Measurements from ENCODE around the gene ORAI2.
A peak's percentile ranks its signal among the peaks of the same experiment; 100 is the strongest.
"Not testable (repeated sequence)": the region's sequence is repeated elsewhere in the genome, so short reads cannot be mapped to it uniquely, and the experiment has no call there.

Gene ORAI2

GRCh38 chr7:102398543-102398942 lies 34.8 kb upstream of the ORAI2 start:
- no peak for DNase-seq
- Histone ChIP-seq H3K9me3 (ENCODE audit: control insufficient read depth, low read length) (no peaks in the 10 kb centered on the region), H3K4me3 (ENCODE audit: insufficient read depth, low read depth, low read length, poor library complexity, severe bottlenecking) (no peak overlapping the region), H3K4me1 (ENCODE audit: control insufficient read depth, insufficient read depth, low read length, poor library complexity, severe bottlenecking) (peaks cover 14% of the 10 kb centered on the region), H3K27me3 (replicated peaks; ENCODE audit: control insufficient read depth, insufficient read depth, low read length, poor library complexity, severe bottlenecking) (no peaks in the 10 kb centered on the region), H3K36me3 (ENCODE audit: control insufficient read depth, insufficient read depth, low read length) (peaks cover 37% of the 10 kb centered on the region), H3K27ac (ENCODE audit: insufficient read depth, low read length, poor library complexity, severe bottlenecking) (no peak overlapping the region)

DNA sequence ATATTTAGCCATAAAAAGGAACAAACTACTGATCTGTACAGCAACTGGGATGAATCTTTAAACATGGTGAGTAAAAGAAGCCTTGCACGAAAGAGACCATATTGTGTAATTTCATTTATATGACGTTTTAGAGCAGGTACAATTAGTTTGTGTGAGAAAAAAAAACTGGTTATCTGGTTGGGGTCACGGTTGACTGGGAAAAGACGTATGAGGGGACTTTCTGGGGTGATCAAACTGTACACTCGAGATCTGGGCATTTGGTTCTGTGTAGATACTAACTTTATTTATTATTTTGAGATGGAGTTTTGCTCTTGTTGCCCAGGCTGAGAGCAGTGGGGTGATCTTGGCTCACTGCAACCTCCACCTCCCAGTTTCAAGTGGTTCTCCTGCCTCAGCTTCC lies 33.0 kb upstream of the ORAI2 start:
- no peak for DNase-seq
- no peaks in the 10 kb centered on the region for H3K27me3 ChIP-seq (replicated peaks; ENCODE audit: control insufficient read depth, insufficient read depth, low read length, poor library complexity, severe bottlenecking)
- peaks cover 52% of the 10 kb centered on the region for H3K36me3 ChIP-seq (ENCODE audit: control insufficient read depth, insufficient read depth, low read length)

GRCh38 chr7:102403563-102403962 lies 29.8 kb upstream of the ORAI2 start:
- DNase-seq = no peak
- Histone ChIP-seq H3K4me1 (ENCODE audit: control insufficient read depth, insufficient read depth, low read length, poor library complexity, severe bottlenecking) (no peaks in the 10 kb centered on the region), H3K4me3 (ENCODE audit: insufficient read depth, low read depth, low read length, poor library complexity, severe bottlenecking) (no peak overlapping the region), H3K36me3 (ENCODE audit: control insufficient read depth, insufficient read depth, low read length) (peaks cover 78% of the 10 kb centered on the region), H3K27me3 (replicated peaks; ENCODE audit: control insufficient read depth, insufficient read depth, low read length, poor library complexity, severe bottlenecking) (no peaks in the 10 kb centered on the region), H3K9me3 (ENCODE audit: control insufficient read depth, low read length) (no peaks in the 10 kb centered on the region), H3K27ac (ENCODE audit: insufficient read depth, low read length, poor library complexity, severe bottlenecking) (no peak overlapping the region)

More for the DNA sequence above, 33.0 kb upstream of the ORAI2 start:
- Histone ChIP-seq H3K4me3 (ENCODE audit: insufficient read depth, low read depth, low read length, poor library complexity, severe bottlenecking) (no peak overlapping the region), H3K9me3 (ENCODE audit: control insufficient read depth, low read length) (no peaks in the 10 kb centered on the region), H3K27ac (ENCODE audit: insufficient read depth, low read length, poor library complexity, severe bottlenecking) (no peak overlapping the region), H3K4me1 (ENCODE audit: control insufficient read depth, insufficient read depth, low read length, poor library complexity, severe bottlenecking) (peaks cover 14% of the 10 kb centered on the region)

DNA sequence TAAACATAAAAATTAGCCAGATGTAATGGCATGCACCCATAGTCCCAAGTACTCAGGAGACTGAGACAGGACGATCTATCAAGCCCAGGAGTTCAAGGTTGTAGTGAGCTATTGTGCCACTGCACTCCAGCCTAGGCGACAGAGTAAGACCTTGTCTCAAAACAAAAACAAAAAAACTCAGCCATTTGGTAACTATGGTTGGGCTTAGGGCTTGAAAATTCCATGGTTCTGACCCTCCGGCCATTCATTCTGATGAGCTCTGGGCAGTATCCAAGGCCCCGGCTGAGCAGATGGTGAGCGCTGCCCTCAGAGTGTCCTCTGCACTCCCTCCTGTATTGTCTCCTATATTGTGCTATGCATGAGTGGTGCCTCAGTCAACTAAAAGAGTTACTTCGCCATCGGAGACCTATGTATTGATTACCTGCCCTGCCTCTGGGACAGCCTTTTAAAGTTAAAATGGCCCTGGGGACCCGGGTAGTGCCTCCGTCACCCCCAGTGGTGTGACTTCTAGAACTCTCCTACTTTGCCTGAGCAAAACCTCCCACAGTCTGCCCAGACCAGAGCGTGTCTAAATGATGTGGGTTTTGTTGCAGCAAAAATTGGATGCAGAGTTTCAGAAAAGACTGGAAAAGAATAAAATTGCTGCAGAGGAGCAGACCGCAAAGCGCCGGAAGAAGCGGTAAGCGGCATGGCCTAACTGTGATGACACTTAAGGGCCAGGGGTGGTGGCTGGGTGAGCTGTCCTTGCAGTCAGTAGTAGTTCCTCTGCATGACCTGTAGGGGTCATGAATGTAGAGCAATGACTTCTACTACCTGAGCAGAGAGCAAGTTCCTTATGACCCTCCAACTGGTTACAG lies 29.1 kb upstream of the ORAI2 start:
- H3K4me3 ChIP-seq (ENCODE audit: insufficient read depth, low read depth, low read length, poor library complexity, severe bottlenecking) = no peak overlapping the region
- H3K9me3 ChIP-seq (ENCODE audit: control insufficient read depth, low read length) = no peaks in the 10 kb centered on the region
- no peaks in the 10 kb centered on the region for H3K27me3 ChIP-seq (replicated peaks; ENCODE audit: control insufficient read depth, insufficient read depth, low read length, poor library complexity, severe bottlenecking)
- H3K27ac ChIP-seq (ENCODE audit: insufficient read depth, low read length, poor library complexity, severe bottlenecking) = no peak overlapping the region
- no peaks in the 10 kb centered on the region for H3K4me1 ChIP-seq (ENCODE audit: control insufficient read depth, insufficient read depth, low read length, poor library complexity, severe bottlenecking)
- peak; percentile 26 to 38 (median 37) for DNase-seq
- peaks cover 76% of the 10 kb centered on the region for H3K36me3 ChIP-seq (ENCODE audit: control insufficient read depth, insufficient read depth, low read length)

DNA sequence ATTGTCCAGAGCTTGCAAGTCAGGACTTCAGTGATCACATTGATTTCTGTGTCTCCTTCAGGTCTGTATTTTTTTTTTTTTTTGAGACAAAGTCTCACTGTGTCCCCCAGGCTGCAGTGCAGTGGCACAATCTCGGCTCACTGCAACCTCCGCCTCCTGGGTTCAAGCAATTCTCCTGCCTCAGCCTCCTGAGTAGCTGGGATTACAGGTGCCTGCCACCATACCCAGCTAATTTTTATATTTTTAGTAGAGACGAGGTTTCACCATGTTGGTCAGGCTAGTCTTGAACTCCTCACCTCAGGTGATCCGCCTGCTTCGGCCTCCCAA lies 28.6 kb upstream of the ORAI2 start:
- DNase-seq = not testable (repeated sequence)
- H3K36me3 ChIP-seq (ENCODE audit: control insufficient read depth, insufficient read depth, low read length) = peaks cover 74% of the 10 kb centered on the region

GRCh38 chr7:102407910-102408309 lies 25.5 kb upstream of the ORAI2 start:
- Histone ChIP-seq H3K27me3 (replicated peaks; ENCODE audit: control insufficient read depth, insufficient read depth, low read length, poor library complexity, severe bottlenecking) (no peaks in the 10 kb centered on the region), H3K27ac (ENCODE audit: insufficient read depth, low read length, poor library complexity, severe bottlenecking) (no peak overlapping the region), H3K9me3 (ENCODE audit: control insufficient read depth, low read length) (no peaks in the 10 kb centered on the region), H3K36me3 (ENCODE audit: control insufficient read depth, insufficient read depth, low read length) (peaks cover 63% of the 10 kb centered on the region), H3K4me3 (ENCODE audit: insufficient read depth, low read depth, low read length, poor library complexity, severe bottlenecking) (no peak overlapping the region), H3K4me1 (ENCODE audit: control insufficient read depth, insufficient read depth, low read length, poor library complexity, severe bottlenecking) (no peaks in the 10 kb centered on the region)
- no peak for DNase-seq

More for the DNA sequence above, 28.6 kb upstream of the ORAI2 start:
- H3K4me3 ChIP-seq (ENCODE audit: insufficient read depth, low read depth, low read length, poor library complexity, severe bottlenecking); H3K27me3 ChIP-seq (replicated peaks; ENCODE audit: control insufficient read depth, insufficient read depth, low read length, poor library complexity, severe bottlenecking); H3K4me1 ChIP-seq (ENCODE audit: control insufficient read depth, insufficient read depth, low read length, poor library complexity, severe bottlenecking); H3K9me3 ChIP-seq (ENCODE audit: control insufficient read depth, low read length); H3K27ac ChIP-seq (ENCODE audit: insufficient read depth, low read length, poor library complexity, severe bottlenecking): not testable (repeated sequence)

DNA sequence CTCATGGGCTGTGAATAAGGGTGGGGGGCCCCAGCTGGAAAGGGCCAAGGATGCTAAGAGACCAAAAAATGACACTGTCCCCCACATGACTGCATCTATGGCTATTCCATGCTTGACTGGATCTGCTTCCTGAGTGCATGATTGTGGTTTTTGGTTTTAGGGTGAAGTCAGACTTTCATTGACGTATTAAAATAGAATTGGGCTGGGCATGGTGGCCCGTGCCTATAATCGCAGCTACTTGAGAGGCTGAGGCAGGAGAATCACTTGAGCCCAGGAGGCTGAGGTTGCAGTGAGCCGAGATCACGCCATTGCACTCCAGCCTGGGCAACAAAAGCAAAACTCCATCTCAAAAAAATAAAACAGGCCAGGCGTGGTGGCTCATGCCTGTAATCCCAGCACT lies 24.8 kb upstream of the ORAI2 start:
- H3K27ac ChIP-seq (ENCODE audit: insufficient read depth, low read length, poor library complexity, severe bottlenecking); DNase-seq; H3K4me3 ChIP-seq (ENCODE audit: insufficient read depth, low read depth, low read length, poor library complexity, severe bottlenecking); H3K9me3 ChIP-seq (ENCODE audit: control insufficient read depth, low read length); H3K4me1 ChIP-seq (ENCODE audit: control insufficient read depth, insufficient read depth, low read length, poor library complexity, severe bottlenecking); H3K27me3 ChIP-seq (replicated peaks; ENCODE audit: control insufficient read depth, insufficient read depth, low read length, poor library complexity, severe bottlenecking): not testable (repeated sequence)
- peaks cover 62% of the 10 kb centered on the region for H3K36me3 ChIP-seq (ENCODE audit: control insufficient read depth, insufficient read depth, low read length)

DNA sequence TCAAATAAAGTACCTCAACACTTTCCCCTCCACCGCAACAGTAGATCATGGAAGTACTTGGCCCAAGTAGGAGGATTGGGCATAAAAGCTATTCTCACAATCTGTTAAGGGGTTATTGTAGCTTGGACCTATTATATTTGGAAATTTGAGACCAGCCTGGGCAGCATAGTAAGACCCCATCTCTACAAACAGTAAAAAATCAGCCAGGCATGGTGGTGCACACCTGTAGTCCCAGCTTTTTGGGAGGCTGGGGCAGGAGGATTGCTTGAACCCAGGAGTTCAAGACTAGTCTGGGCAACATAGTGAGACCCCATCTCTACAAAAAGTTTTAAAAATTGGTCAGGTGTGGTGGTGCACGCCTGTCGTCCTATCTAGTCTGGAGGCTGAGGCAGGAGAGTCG lies 24.0 kb upstream of the ORAI2 start:
- Histone ChIP-seq H3K27me3 (replicated peaks; ENCODE audit: control insufficient read depth, insufficient read depth, low read length, poor library complexity, severe bottlenecking) (no peaks in the 10 kb centered on the region), H3K4me3 (ENCODE audit: insufficient read depth, low read depth, low read length, poor library complexity, severe bottlenecking) (no peak overlapping the region), H3K27ac (ENCODE audit: insufficient read depth, low read length, poor library complexity, severe bottlenecking) (no peak overlapping the region), H3K36me3 (ENCODE audit: control insufficient read depth, insufficient read depth, low read length) (peaks cover 54% of the 10 kb centered on the region), H3K9me3 (ENCODE audit: control insufficient read depth, low read length) (no peaks in the 10 kb centered on the region), H3K4me1 (ENCODE audit: control insufficient read depth, insufficient read depth, low read length, poor library complexity, severe bottlenecking) (no peaks in the 10 kb centered on the region)
- no peak for DNase-seq

GRCh38 chr7:102410123-102410522 lies 23.3 kb upstream of the ORAI2 start:
- DNase-seq = no peak
- H3K9me3 ChIP-seq (ENCODE audit: control insufficient read depth, low read length) = no peaks in the 10 kb centered on the region
- no peak overlapping the region for H3K27ac ChIP-seq (ENCODE audit: insufficient read depth, low read length, poor library complexity, severe bottlenecking)
- peaks cover 49% of the 10 kb centered on the region for H3K36me3 ChIP-seq (ENCODE audit: control insufficient read depth, insufficient read depth, low read length)
- H3K4me3 ChIP-seq (ENCODE audit: insufficient read depth, low read depth, low read length, poor library complexity, severe bottlenecking) = no peak overlapping the region
- peaks cover 3% of the 10 kb centered on the region for H3K4me1 ChIP-seq (ENCODE audit: control insufficient read depth, insufficient read depth, low read length, poor library complexity, severe bottlenecking)
- H3K27me3 ChIP-seq (replicated peaks; ENCODE audit: control insufficient read depth, insufficient read depth, low read length, poor library complexity, severe bottlenecking) = no peaks in the 10 kb centered on the region

GRCh38 chr7:102410918-102411317 lies 22.5 kb upstream of the ORAI2 start:
- DNase-seq = no peak
- H3K27ac ChIP-seq (ENCODE audit: insufficient read depth, low read length, poor library complexity, severe bottlenecking) = no peak overlapping the region
- peaks cover 11% of the 10 kb centered on the region for H3K4me1 ChIP-seq (ENCODE audit: control insufficient read depth, insufficient read depth, low read length, poor library complexity, severe bottlenecking)
- no peaks in the 10 kb centered on the region for H3K27me3 ChIP-seq (replicated peaks; ENCODE audit: control insufficient read depth, insufficient read depth, low read length, poor library complexity, severe bottlenecking)
- H3K9me3 ChIP-seq (ENCODE audit: control insufficient read depth, low read length) = no peaks in the 10 kb centered on the region
- H3K36me3 ChIP-seq (ENCODE audit: control insufficient read depth, insufficient read depth, low read length) = peaks cover 41% of the 10 kb centered on the region
- no peak overlapping the region for H3K4me3 ChIP-seq (ENCODE audit: insufficient read depth, low read depth, low read length, poor library complexity, severe bottlenecking)

All from effector memory CD4-positive, alpha-beta T cell (primary cell).